Upper lobe of right lung (tissue), 1 donor: ENCODE results near the gene LTB4R. TPM values are rescaled to one million over a fixed set of nuclear protein-coding genes. Genes with fewer than 3 reads are reported as not detected.
A peak's percentile ranks its signal among the peaks of the same experiment; 100 is the strongest.

Experiments used
- ATAC-seq: fragments of 200-7000 bp; cut with Tn5 transposase; one replicate; pipeline ENCODE4 v1.9.1; 2020; ENCODE audit warnings: mild to moderate bottlenecking, moderate library complexity
- DNase-seq: peaks from one replicate; pipeline ENCODE4 v3.0.0-alpha.2; 2020
- H3K27ac ChIP-seq: fragments of 200-600 bp; one replicate; pipeline ENCODE4 v1.8.0; 2022
- H3K27me3 ChIP-seq: fragments of 200-600 bp; one replicate; pipeline ENCODE4 v1.8.0; 2022; ENCODE audit warnings: mild to moderate bottlenecking
- H3K36me3 ChIP-seq: fragments of 200-600 bp; one replicate; pipeline ENCODE4 v1.8.0; 2022
- H3K4me1 ChIP-seq: fragments of 200-600 bp; one replicate; pipeline ENCODE4 v1.8.0; 2022
- H3K4me3 ChIP-seq: fragments of 200-600 bp; one replicate; pipeline ENCODE4 v1.8.0; 2022; ENCODE audit warnings: mild to moderate bottlenecking
- H3K9me3 ChIP-seq: fragments of 200-600 bp; one replicate; pipeline ENCODE4 v1.8.0; 2022
- CTCF ChIP-seq: fragments of 200-600 bp; IDR thresholded peaks from one replicate; pipeline ENCODE4 v1.8.0; 2022; ENCODE audit warnings: antibody characterized with exemption
- intact Hi-C: fragments of 100-400 bp; cut with DNase I; formaldehyde crosslinking; loops from one replicate; pipeline ENCODE4 v1.11.0; 2022
- total RNA-seq: library from RNA; stranded (reverse); fragmentation: NEBNext Ultra II Directional; extraction: Animal tissue kit (Norgen Biotek cat#: 25700); gene quantifications from one replicate; pipeline ENCODE4 v1.2.1, GENCODE V29; 2021
- donor health status: DM: no; HTN: yes; CAD: no; lungs with severe emphysema.

The LTB4R gene
- total RNA-seq, 1 donor from 2014 or later: 9.8 TPM

DNA sequence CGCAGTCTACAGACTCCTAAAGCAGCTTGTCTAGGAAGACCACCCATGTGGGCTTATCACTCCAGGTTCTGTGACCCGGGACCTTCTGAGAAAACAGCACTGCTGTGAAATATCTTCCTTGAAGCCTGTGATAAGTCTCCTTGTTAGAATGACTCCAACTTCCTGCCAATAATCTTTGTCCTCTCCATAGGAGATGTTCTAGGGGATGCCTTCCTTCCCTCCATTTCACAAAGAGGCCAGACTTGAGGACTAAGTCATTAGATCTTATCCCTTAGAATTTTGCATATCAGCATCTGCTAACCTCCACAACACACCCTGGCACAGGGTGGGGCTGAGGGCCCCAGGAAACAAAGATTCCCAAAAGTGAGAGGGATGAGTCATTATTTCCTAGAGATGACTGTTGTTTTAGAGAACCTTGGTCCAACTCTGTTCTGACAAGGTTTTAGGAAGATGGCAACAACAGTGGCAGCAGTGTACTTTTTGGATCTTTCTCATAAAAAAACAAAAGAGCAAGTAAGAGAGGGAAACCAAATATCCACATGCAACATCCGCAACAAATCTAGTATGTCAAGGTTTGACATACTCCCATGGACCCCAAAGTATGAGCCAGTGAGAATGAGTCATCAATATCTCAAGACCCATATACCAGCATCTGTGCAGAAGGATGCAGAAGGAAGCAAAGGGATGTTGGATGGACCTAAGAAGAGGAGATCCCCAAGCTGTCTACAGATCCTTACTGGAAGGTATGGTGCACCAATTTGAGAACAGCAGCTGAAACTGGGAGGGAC is 6.0 kb downstream of the LTB4R start:
- no peak for TF ChIP-seq CTCF
- no peak overlapping the region for H3K4me3 ChIP-seq
- ATAC-seq (no peak), DNase-seq (no peak)
- H3K9me3 ChIP-seq: no peaks in the 10 kb centered on the region
- no peak overlapping the region for H3K27ac ChIP-seq
- peaks cover 48% of the 10 kb centered on the region for H3K4me1 ChIP-seq
- H3K36me3 ChIP-seq: no peaks in the 10 kb centered on the region
- peaks cover 23% of the 10 kb centered on the region for H3K27me3 ChIP-seq
- intact Hi-C loops: no loop called here

GRCh38 chr14:24321212-24321975 is 10.1 kb downstream of the LTB4R start:
- TF ChIP-seq CTCF: no peak
- Histone ChIP-seq H3K4me3 (no peak overlapping the region), H3K27me3 (peaks cover 17% of the 10 kb centered on the region), H3K4me1 (peaks cover 9% of the 10 kb centered on the region), H3K36me3 (no peaks in the 10 kb centered on the region), H3K9me3 (no peaks in the 10 kb centered on the region), H3K27ac (no peak overlapping the region)
- ATAC-seq: no peak
- no peak for DNase-seq
- intact Hi-C loops: no loop called here

- H3K9me3 ChIP-seq: no peaks in the 10 kb centered on the region
- intact Hi-C loops: no loop called here
- DNase-seq (no peak), ATAC-seq (no peak)
- H3K36me3 ChIP-seq: no peaks in the 10 kb centered on the region
- no peak for TF ChIP-seq CTCF
- no peak overlapping the region for H3K4me3 ChIP-seq
- peaks cover 14% of the 10 kb centered on the region for H3K27me3 ChIP-seq
- no peak overlapping the region for H3K27ac ChIP-seq
- H3K4me1 ChIP-seq: peaks cover 8% of the 10 kb centered on the region
Observed at GRCh38 chr14:24322672-24323071, 11.4 kb downstream of the LTB4R start.

- Histone ChIP-seq H3K27me3 (peaks cover 10% of the 10 kb centered on the region), H3K4me1 (peaks cover 9% of the 10 kb centered on the region), H3K36me3 (no peaks in the 10 kb centered on the region), H3K4me3 (no peak overlapping the region), H3K27ac (no peak overlapping the region), H3K9me3 (no peaks in the 10 kb centered on the region)
- intact Hi-C loops: no loop called here
- ATAC-seq: no peak
- DNase-seq: no peak
- no peak for TF ChIP-seq CTCF
Observed at GRCh38 chr14:24323341-24323740, 12.0 kb downstream of the LTB4R start.

- TF ChIP-seq CTCF: no peak
- H3K36me3 ChIP-seq: no peaks in the 10 kb centered on the region
- H3K27ac ChIP-seq: no peak overlapping the region
- no peak overlapping the region for H3K4me3 ChIP-seq
- ATAC-seq (no peak), DNase-seq (peak; percentile 51)
- intact Hi-C loops: no loop called here
- peaks cover 14% of the 10 kb centered on the region for H3K4me1 ChIP-seq
- H3K9me3 ChIP-seq: no peaks in the 10 kb centered on the region
- H3K27me3 ChIP-seq: peaks cover 3% of the 10 kb centered on the region
Observed at GRCh38 chr14:24324024-24324423, 12.7 kb downstream of the LTB4R start.
